A673 (cell line): Measurements from ENCODE around the gene C19orf85. TPM values are rescaled to one million over a fixed set of nuclear protein-coding genes. Genes with fewer than 3 reads are reported as not detected.

Experiments
- BruUV-seq: library from RNA; stranded (reverse); fragments of 400-500 nt; replicated peaks from 2 replicates; lab custom pipeline; 2021; lab: Mats Ljungman, UMichigan
- CTCF ChIA-PET: fragments of 300-600 bp; sonication (Branson Sonifier 250); formaldehyde crosslinking; loops from one replicate; lab custom pipeline; 2022; ENCODE audit warnings: antibody characterized with exemption; lab: Charles Lee
- POLR2A ChIA-PET: fragments of 300-600 bp; sonication (Branson Sonifier 250); formaldehyde crosslinking; loops from one replicate; lab custom pipeline; 2022; ENCODE audit warnings: antibody characterized with exemption; ENCODE audit not compliant: low non-redundant PET; lab: Charles Lee
- DNase-seq: peaks from one replicate; pipeline ENCODE4 v3.0.0-alpha.2; 2015; ENCODE audit warnings: low spot score
- H3K27ac ChIP-seq: fragments of 200-600 bp; sonication (generic); 2 replicates; pipeline ENCODE4 v1.5.1; 2016; ENCODE audit warnings: mixed run types, low read depth, mild to moderate bottlenecking, mixed read lengths, antibody characterized with exemption, low read length; ENCODE audit not compliant: poor library complexity, severe bottlenecking
- H3K27me3 ChIP-seq: fragments of 200-600 bp; sonication (generic); replicated peaks from 2 replicates; pipeline ENCODE4 v1.6.1; 2017; ENCODE audit warnings: mixed run types, low read depth, mild to moderate bottlenecking, mixed read lengths, antibody characterized with exemption, low read length; ENCODE audit not compliant: insufficient read depth, poor library complexity
- H3K36me3 ChIP-seq: fragments of 200-600 bp; sonication (generic); 2 replicates; pipeline ENCODE4 v1.6.1; 2016; ENCODE audit warnings: mixed run types, mild to moderate bottlenecking, mixed read lengths, antibody characterized with exemption, low read length; ENCODE audit not compliant: insufficient read depth, poor library complexity, severe bottlenecking
- H3K4me1 ChIP-seq: fragments of 200-600 bp; sonication (generic); 2 replicates; pipeline ENCODE4 v1.6.1; 2017; ENCODE audit warnings: mixed run types, mild to moderate bottlenecking, mixed read lengths, antibody characterized with exemption, low read length; ENCODE audit not compliant: insufficient read depth, poor library complexity, severe bottlenecking
- H3K4me3 ChIP-seq: fragments of 200-600 bp; sonication (generic); 2 replicates; pipeline ENCODE4 v1.5.1; 2016; ENCODE audit warnings: low read depth, mixed run types, mild to moderate bottlenecking, mixed read lengths, low read length; ENCODE audit not compliant: poor library complexity, severe bottlenecking
- H3K9me3 ChIP-seq: fragments of 200-600 bp; sonication (generic); 2 replicates; pipeline ENCODE4 v1.6.1; 2016; ENCODE audit warnings: mixed run types, low read depth, mild to moderate bottlenecking, mixed read lengths, antibody characterized with exemption, low read length; ENCODE audit not compliant: poor library complexity, severe bottlenecking
- CTCF ChIP-seq: fragments of 300-800, 200-600 bp; sonication (generic); conservative IDR thresholded peaks from 2 replicates; pipeline ENCODE4 v1.5.1; 2017; ENCODE audit warnings: low read depth, mild to moderate bottlenecking, antibody characterized with exemption, low read length, moderate library complexity, mixed read lengths
- EZH2 ChIP-seq: fragments of 200-600 bp; sonication (generic); IDR thresholded peaks from 2 replicates; pipeline ENCODE4 v1.6.1; 2017; ENCODE audit warnings: borderline replicate concordance, low read depth, mild to moderate bottlenecking, mixed read lengths, antibody characterized with exemption, low read length; ENCODE audit not compliant: poor library complexity, severe bottlenecking
- intact Hi-C: fragments of 100-400 bp; cut with micrococcal nuclease; formaldehyde crosslinking; loops from one replicate; pipeline ENCODE4 v1.10.0; 2022; ENCODE audit not compliant: unreplicated experiment
- total RNA-seq: library from RNA; stranded (reverse); gene quantifications from 2 replicates; pipeline ENCODE4 v1.2.3, GENCODE V29; 2021

The C19orf85 gene
- total RNA-seq, 1 experiment from 2014 or later = not detected

GRCh38 chr19:55441319-55441691, 23.2 kb downstream of the C19orf85 start:
- POLR2A ChIA-PET = no interaction called here
- DNase-seq = no peak
- H3K4me3 ChIP-seq = no peak overlapping the region
- intact Hi-C loops = no loop called here
- BruUV-seq = no TSS peak
- TF ChIP-seq EZH2 (no peak), CTCF (no peak)
- CTCF ChIA-PET = no interaction called here
- H3K9me3 ChIP-seq = no peaks in the 10 kb centered on the region
- peaks cover 49% of the 10 kb centered on the region for H3K27me3 ChIP-seq
- H3K27ac ChIP-seq = no peak overlapping the region
- peaks cover 20% of the 10 kb centered on the region for H3K4me1 ChIP-seq
- H3K36me3 ChIP-seq = no peaks in the 10 kb centered on the region

- no TSS peak for BruUV-seq
- ChIA-PET CTCF (no interaction called here), POLR2A (no interaction called here)
- H3K36me3 ChIP-seq = no peaks in the 10 kb centered on the region
- H3K4me1 ChIP-seq = peaks cover 20% of the 10 kb centered on the region
- peak overlapping the region; percentile 20 for H3K4me3 ChIP-seq
- no peak overlapping the region for H3K27ac ChIP-seq
- H3K27me3 ChIP-seq = peaks cover 45% of the 10 kb centered on the region
- no peak for TF ChIP-seq CTCF
- TF ChIP-seq EZH2 = no peak
- H3K9me3 ChIP-seq = no peaks in the 10 kb centered on the region
- intact Hi-C loops = no loop called here
- no peak for DNase-seq
Observed at GRCh38 chr19:55440411-55441105, 24.0 kb downstream of the C19orf85 start.

GRCh38 chr19:55439052-55439451, 25.5 kb downstream of the C19orf85 start:
- intact Hi-C loops = no loop called here
- H3K27me3 ChIP-seq = peaks cover 35% of the 10 kb centered on the region
- POLR2A ChIA-PET = no interaction called here
- no TSS peak for BruUV-seq
- peaks cover 20% of the 10 kb centered on the region for H3K4me1 ChIP-seq
- no peak overlapping the region for H3K27ac ChIP-seq
- no peaks in the 10 kb centered on the region for H3K36me3 ChIP-seq
- DNase-seq = no peak
- CTCF ChIA-PET = no interaction called here
- TF ChIP-seq CTCF (no peak), EZH2 (no peak)
- H3K4me3 ChIP-seq = no peak overlapping the region
- H3K9me3 ChIP-seq = no peaks in the 10 kb centered on the region
